NCI-H82 treated with DMSO at 0.1 percent for 48 hours (cell line): ENCODE data around the gene OLIG2.

ENCODE experiments used
- DNase-seq: peaks from one replicate; lab custom pipeline; 2025; ENCODE audit not compliant: unreplicated experiment; lab: John Stamatoyannopoulos, UW

The OLIG2 gene

DNA sequence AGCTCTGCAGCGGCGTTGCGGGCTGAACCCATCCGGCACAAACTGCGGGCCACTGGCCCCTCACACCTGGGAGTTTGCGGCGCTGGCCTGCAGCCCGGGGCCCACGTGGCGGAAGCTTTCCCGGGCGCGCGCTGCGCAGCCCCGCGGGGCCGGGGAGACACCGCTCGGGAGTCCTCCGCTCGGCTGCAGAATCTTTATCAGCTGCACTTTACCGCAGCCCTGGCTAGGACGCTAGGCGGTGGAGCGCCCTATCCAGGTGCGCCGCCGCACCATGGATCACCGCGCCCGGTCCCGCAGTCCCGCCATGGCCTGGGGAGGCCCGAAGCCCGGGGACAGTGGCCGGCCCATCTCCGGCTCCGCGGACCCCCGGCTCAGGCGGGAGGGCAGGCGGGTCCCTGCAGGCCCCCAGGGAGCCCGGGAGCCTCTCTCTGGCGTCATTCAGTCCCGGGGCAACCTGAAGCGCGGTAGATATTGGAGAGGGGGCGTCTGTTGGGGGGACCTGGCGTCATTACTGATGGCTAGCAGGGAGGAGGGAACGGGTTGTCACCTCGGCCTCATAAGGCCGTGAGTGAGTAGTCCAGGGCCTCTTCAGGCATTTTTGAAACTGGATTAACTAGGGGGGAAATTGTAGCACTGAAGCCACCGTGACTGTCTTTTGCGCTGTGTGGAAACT lies 5.7 kb upstream of the OLIG2 start:
- DNase-seq = no peak

DNA sequence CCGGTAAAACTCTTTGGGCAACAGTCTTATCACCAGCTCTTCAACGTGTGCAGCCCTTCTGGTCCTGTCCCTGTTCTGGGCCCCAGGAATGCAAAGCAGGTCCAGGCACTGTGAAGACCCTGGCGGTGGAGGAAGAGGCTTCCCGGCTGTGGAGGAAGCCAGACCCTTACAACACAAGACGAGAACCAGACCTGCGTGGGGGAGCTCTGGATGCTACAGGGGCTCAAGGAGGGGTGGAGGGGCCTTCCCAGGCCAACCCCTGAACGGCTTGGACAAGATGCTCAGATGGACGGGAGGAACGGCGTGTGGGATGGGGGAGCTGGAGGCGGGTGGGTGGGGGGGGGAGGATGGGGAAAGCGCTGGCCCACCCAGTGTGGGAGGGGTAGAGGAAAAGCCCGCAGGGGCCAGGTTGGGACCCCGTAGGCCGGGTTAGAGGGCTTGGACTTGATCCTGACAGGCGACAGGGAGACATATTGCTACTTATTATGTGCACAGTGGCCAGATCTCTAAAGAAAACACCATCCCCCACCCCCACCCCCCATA lies 5.1 kb upstream of the OLIG2 start:
- DNase-seq = no peak

DNA sequence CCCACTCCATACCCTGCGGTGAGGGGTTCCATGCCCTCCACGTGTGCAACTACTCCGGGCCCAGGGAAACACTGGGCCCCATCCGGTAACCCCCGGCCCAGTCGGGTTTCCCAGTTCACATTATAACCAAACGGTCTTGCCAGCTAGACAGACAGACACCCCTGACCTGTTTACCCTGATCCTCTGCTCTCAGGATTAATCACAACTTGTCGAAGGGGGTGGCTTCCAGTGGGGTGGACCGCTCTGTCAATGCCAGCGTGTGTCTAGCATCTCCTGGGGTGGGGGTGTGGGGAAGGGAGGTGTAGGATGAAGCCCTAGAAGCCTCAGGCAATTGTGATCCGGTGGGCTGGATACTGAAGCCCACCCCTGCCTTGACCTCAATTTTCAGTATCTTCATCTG lies 4.6 kb upstream of the OLIG2 start:
- DNase-seq = no peak

DNA sequence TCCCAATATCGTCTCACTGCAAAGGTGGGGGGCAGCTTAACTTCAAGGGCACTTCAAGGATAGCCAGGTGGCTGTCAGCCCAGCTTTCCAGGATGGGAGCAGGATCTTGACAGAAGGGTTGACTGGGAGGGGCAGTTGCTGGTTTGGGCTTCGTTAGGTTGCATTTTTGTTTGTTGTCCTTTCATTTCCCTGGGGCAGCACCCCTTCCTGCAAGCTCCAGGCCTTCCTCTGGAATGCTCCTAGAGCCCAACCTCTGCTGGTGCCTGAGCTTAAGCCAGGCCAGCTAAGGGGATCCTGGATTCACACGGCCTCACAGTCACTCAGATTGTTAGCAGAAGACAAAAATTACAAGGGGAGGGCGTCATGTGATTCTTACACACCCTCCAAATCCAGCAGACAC lies 4.1 kb upstream of the OLIG2 start:
- DNase-seq = no peak

DNA sequence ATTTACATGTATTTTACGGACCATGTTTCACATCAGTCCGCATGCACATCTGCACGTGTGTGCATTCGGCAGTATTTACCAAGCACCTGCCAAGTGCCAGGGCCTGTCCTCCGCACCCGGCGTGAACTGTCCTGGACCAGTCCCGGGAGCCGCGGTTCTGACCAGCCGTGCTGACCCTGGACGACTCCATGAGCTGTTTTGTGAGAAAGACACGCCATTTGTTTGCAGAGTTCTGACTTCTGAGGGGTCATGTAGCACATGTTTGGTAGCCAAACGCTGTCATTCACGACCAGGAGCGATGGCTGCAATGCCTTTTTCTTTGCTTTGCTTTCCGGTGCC lies 3.3 kb upstream of the OLIG2 start:
- DNase-seq = no peak

DNA sequence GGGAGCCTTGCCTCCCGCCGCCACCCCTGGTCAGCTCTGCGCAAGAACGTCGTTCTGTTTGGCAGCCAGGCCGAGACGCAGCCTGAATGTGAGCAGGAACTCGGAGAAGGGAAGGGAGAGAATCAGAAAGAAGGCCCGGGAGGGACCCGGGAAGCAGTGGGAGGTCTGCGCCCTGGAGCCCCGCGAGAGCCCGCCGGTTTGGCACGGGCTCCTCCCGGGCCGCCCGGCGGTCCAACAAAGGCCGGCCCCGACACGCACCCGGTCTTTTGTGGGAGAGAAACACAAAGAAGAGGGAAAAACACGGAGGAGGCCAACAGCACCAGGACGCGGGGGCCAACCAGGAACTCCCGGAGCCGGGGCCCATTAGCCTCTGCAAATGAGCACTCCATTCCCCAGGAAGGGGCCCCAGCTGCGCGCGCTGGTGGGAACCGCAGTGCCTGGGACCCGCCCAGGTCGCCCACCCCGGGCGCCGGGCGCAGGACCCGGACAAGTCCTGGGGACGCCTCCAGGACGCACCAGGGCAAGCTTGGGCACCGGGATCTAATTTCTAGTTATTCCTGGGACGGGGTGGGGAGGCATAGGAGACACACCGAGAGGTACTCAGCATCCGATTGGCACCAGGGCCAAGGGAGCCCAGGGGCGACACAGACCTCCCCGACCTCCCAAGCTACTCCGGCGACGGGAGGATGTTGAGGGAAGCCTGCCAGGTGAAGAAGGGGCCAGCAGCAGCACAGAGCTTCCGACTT lies 2.7 kb upstream of the OLIG2 start:
- no peak for DNase-seq

DNA sequence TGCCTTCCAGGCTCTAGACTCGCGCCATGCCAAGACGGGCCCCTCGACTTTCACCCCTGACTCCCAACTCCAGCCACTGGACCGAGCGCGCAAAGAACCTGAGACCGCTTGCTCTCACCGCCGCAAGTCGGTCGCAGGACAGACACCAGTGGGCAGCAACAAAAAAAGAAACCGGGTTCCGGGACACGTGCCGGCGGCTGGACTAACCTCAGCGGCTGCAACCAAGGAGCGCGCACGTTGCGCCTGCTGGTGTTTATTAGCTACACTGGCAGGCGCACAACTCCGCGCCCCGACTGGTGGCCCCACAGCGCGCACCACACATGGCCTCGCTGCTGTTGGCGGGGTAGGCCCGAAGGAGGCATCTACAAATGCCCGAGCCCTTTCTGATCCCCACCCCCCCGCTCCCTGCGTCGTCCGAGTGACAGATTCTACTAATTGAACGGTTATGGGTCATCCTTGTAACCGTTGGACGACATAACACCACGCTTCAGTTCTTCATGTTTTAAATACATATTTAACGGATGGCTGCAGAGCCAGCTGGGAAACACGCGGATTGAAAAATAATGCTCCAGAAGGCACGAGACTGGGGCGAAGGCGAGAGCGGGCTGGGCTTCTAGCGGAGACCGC lies 2.0 kb upstream of the OLIG2 start:
- DNase-seq = no peak

DNA sequence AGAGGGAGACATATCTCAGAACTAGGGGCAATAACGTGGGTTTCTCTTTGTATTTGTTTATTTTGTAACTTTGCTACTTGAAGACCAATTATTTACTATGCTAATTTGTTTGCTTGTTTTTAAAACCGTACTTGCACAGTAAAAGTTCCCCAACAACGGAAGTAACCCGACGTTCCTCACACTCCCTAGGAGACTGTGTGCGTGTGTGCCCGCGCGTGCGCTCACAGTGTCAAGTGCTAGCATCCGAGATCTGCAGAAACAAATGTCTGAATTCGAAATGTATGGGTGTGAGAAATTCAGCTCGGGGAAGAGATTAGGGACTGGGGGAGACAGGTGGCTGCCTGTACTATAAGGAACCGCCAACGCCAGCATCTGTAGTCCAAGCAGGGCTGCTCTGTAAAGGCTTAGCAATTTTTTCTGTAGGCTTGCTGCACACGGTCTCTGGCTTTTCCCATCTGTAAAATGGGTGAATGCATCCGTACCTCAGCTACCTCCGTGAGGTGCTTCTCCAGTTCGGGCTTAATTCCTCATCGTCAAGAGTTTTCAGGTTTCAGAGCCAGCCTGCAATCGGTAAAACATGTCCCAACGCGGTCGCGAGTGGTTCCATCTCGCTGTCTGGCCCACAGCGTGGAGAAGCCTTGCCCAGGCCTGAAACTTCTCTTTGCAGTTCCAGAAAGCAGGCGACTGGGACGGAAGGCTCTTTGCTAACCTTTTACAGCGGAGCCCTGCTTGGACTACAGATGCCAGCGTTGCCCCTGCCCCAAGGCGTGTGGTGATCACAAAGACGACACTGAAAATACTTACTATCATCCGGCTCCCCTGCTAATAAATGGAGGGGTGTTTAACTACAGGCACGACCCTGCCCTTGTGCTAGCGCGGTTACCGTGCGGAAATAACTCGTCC lies 1.3 kb upstream of the OLIG2 start:
- no peak for DNase-seq

DNA sequence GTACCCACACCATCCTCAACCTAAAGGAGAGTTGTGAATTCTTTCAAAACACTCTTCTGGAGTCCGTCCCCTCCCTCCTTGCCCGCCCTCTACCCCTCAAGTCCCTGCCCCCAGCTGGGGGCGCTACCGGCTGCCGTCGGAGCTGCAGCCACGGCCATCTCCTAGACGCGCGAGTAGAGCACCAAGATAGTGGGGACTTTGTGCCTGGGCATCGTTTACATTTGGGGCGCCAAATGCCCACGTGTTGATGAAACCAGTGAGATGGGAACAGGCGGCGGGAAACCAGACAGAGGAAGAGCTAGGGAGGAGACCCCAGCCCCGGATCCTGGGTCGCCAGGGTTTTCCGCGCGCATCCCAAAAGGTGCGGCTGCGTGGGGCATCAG lies 638 bp upstream of the OLIG2 start:
- peak; percentile 25 for DNase-seq

DNA sequence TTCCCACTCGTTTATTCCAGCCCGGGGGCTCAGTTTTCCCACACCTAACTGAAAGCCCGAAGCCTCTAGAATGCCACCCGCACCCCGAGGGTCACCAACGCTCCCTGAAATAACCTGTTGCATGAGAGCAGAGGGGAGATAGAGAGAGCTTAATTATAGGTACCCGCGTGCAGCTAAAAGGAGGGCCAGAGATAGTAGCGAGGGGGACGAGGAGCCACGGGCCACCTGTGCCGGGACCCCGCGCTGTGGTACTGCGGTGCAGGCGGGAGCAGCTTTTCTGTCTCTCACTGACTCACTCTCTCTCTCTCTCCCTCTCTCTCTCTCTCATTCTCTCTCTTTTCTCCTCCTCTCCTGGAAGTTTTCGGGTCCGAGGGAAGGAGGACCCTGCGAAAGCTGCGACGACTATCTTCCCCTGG lies 716 bp downstream of the OLIG2 start:
- DNase-seq = no peak

DNA sequence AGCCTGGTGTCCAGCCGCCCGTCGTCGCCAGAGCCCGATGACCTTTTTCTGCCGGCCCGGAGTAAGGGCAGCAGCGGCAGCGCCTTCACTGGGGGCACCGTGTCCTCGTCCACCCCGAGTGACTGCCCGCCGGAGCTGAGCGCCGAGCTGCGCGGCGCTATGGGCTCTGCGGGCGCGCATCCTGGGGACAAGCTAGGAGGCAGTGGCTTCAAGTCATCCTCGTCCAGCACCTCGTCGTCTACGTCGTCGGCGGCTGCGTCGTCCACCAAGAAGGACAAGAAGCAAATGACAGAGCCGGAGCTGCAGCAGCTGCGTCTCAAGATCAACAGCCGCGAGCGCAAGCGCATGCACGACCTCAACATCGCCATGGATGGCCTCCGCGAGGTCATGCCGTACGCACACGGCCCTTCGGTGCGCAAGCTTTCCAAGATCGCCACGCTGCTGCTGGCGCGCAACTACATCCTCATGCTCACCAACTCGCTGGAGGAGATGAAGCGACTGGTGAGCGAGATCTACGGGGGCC lies 1.2 kb downstream of the OLIG2 start:
- DNase-seq = no peak

DNA sequence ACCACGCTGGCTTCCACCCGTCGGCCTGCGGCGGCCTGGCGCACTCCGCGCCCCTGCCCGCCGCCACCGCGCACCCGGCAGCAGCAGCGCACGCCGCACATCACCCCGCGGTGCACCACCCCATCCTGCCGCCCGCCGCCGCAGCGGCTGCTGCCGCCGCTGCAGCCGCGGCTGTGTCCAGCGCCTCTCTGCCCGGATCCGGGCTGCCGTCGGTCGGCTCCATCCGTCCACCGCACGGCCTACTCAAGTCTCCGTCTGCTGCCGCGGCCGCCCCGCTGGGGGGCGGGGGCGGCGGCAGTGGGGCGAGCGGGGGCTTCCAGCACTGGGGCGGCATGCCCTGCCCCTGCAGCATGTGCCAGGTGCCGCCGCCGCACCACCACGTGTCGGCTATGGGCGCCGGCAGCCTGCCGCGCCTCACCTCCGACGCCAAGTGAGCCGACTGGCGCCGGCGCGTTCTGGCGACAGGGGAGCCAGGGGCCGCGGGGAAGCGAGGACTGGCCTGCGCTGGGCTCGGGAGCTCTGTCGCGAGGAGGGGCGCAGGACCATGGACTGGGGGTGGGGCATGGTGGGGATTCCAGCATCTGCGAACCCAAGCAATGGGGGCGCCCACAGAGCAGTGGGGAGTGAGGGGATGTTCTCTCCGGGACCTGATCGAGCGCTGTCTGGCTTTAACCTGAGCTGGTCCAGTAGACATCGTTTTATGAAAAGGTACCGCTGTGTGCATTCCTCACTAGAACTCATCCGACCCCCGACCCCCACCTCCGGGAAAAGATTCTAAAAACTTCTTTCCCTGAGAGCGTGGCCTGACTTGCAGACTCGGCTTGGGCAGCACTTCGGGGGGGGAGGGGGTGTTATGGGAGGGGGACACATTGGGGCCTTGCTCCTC lies 1.9 kb downstream of the OLIG2 start:
- DNase-seq = no peak

DNA sequence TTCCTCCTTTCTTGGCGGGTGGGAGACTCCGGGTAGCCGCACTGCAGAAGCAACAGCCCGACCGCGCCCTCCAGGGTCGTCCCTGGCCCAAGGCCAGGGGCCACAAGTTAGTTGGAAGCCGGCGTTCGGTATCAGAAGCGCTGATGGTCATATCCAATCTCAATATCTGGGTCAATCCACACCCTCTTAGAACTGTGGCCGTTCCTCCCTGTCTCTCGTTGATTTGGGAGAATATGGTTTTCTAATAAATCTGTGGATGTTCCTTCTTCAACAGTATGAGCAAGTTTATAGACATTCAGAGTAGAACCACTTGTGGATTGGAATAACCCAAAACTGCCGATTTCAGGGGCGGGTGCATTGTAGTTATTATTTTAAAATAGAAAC lies 2.5 kb downstream of the OLIG2 start:
- DNase-seq = no peak

DNA sequence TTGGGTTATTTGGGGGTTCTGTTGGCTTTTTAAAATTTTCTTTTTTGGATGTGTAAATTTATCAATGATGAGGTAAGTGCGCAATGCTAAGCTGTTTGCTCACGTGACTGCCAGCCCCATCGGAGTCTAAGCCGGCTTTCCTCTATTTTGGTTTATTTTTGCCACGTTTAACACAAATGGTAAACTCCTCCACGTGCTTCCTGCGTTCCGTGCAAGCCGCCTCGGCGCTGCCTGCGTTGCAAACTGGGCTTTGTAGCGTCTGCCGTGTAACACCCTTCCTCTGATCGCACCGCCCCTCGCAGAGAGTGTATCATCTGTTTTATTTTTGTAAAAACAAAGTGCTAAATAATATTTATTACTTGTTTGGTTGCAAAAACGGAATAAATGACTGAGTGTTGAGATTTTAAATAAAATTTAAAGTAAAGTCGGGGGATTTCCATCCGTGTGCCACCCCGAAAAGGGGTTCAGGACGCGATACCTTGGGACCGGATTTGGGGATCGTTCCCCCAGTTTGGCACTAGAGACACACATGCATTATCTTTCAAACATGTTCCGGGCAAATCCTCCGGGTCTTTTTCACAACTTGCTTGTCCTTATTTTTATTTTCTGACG lies 3.1 kb downstream of the OLIG2 start:
- DNase-seq = no peak

DNA sequence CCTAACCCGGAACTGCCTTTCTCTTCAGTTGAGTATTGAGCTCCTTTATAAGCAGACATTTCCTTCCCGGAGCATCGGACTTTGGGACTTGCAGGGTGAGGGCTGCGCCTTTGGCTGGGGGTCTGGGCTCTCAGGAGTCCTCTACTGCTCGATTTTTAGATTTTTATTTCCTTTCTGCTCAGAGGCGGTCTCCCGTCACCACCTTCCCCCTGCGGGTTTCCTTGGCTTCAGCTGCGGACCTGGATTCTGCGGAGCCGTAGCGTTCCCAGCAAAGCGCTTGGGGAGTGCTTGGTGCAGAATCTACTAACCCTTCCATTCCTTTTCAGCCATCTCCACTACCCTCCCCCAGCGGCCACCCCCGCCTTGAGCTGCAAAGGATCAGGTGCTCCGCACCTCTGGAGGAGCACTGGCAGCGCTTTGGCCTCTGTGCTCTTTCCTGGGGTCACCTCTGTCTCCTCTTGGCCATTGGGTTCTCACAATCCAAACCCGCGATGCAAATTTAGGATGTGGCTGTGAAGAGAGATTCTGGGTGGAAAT lies 3.7 kb downstream of the OLIG2 start:
- DNase-seq = no peak

DNA sequence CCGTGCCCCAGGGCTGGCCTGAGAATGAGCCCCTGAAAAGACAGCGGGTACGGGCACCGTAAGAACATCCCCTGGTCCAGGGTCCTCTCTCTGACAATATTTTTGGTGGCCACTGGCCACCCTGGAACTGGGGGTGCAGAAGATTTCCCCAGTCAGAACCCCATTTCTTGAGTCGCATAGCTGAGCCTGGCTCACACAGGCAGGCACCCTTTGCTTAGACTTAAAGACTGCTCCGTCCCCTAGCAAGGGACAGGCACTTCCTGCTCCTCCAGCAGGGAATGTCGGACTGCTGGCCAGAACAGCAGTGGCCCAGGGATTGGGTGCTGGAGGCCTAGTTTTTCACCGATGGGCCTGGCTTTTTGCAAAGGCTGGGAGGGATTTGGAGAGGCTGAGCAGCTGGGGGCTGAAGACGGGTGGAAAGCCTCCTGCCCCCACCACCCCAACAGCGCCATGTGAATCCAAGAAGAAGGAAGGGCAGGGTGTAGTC lies 4.3 kb downstream of the OLIG2 start:
- no peak for DNase-seq

DNA sequence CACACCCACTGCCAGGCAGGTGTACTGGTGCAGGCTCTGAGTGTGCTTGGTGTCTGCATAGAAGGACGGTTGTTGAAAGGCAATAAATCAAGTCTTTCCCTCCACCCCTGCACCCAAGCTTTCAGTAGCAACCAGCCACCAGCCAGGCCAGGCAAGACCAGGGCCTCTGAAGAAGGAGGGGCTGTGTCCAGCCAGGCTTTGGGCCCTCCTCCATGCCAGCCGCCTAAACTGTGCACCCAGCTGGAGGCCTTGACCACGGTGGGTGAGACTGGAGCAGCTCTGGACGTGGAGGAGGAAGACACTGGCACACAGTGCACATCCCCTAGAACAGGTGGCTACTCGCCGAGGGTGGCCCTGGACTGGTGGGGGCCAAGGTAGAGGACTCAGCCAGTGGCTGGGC lies 4.9 kb downstream of the OLIG2 start:
- no peak for DNase-seq

DNA sequence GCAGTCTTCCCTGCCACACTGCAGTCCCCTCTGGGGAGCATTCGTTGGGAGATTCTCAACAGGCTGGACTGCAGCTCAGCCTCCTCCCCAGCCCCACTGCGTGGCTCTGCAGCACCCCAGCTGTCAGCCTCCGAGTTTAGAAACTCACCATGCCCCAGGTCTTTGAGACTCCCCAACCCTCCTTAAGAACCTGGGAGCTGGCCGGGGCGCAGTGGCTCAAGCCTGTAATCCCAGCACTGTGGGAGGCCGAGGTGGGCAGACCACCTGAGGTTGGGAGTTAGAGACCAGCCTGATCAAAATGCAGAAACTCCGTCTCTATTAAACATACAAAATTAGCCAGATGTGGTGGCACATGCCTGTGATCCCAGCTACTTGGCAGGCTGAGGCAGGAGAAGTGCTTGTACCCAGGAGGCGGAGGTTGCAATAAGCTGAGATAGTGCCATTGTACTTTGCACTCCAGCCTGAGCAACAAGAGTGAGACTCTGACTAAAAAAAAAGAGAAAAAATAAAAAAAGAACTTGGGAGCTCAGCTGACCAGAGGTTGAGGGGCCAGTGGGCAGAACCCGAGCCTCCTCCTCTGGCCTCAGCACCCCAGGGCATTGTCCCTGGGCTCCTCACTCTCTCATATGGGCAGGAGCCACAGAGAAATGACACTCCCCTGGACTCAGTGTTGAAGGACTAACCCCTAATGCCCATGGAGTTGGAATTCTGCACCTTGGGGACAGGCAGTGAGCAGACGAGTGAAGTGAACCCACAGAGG lies 5.6 kb downstream of the OLIG2 start:
- DNase-seq = no peak
